ENCODE measurements around the gene GLDC.
A peak's percentile ranks its signal among the peaks of the same experiment; 100 is the strongest.

The GLDC gene

GRCh38 chr9:6553866-6554265 is 91.7 kb downstream of the GLDC start:
- in situ Hi-C loops (cut with HindIII; ENCODE audit: low pct_ligation_motif_present, low sequenced_read_pairs): no loop called here
- no peak for DNase-seq
- no peaks in the 10 kb centered on the region for H3K27me3 ChIP-seq (replicated peaks)

DNA sequence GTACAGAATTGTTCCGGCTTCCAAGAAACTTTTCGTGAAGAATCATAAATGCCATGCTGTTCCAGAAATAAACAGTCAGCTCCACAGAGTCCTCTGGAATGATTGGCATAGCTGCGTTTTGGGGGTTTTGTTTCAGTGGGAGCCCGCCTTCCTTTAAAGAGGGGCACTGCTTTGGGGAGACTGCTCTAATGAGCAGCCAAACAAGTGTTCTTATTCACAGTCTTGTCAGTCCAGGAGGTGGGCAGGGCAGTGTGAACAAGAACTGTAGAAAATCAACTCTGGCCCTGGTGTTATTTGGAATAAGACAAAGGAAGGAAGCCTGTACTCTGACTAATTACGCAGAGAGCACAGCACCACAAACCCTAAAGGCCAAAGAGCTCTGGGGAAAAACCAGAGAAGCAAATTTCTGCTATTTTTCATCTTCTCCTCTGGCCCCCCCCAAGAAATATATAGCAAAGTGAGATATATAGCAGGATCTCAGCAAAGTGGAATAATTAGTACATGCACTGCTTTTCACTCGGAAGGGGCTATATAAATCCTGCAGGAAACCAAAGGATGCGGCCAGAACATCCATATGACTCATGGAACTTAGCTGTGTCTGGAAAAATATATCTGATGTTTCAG is 92.9 kb downstream of the GLDC start:
- H3K27ac ChIP-seq: peak overlapping the region; percentile 71
- no peak for TF ChIP-seq CTCF (IDR thresholded peaks at IDR 0.05; ENCODE audit: low read depth, low read length, missing control alignments)
- in situ Hi-C loops (cut with HindIII; ENCODE audit: low pct_ligation_motif_present, low sequenced_read_pairs): no loop called here
- H3K4me3 ChIP-seq (ENCODE audit: low read depth, low read length): no peak overlapping the region
- no peaks in the 10 kb centered on the region for H3K36me3 ChIP-seq (replicated peaks)
- no peaks in the 10 kb centered on the region for H3K27me3 ChIP-seq (replicated peaks)
- DNase-seq: peak; percentile 64

More at GRCh38 chr9:6553866-6554265, 91.7 kb downstream of the GLDC start:
- Histone ChIP-seq H3K4me3 (ENCODE audit: low read depth, low read length) (no peak overlapping the region), H3K27ac (no peak overlapping the region), H3K36me3 (replicated peaks) (no peaks in the 10 kb centered on the region)
- TF ChIP-seq CTCF (IDR thresholded peaks at IDR 0.05; ENCODE audit: low read depth, low read length, missing control alignments): no peak

DNA sequence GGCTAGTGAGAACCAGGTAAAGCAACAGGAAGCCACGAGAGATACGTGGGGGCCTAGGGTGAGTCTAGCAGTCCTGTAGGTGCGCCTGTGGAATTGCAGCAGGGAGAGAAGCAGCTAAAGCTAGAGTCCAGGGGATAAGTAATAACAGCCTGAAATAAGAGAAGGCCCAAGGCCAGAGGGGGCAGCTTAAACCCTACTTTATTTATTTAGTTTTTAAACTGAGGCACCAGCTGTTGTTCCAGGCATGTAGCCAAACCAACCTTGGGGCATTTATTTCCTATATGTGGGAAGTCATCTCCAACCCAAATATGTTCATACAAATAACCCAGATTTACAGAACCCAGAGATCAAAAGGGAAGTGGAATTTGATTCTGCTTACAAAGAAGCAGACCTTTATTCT is 93.5 kb downstream of the GLDC start:
- peak; percentile 69 for TF ChIP-seq CTCF (IDR thresholded peaks at IDR 0.05; ENCODE audit: low read depth, low read length, missing control alignments)
- H3K27me3 ChIP-seq (replicated peaks): no peaks in the 10 kb centered on the region
- in situ Hi-C loops (cut with HindIII; ENCODE audit: low pct_ligation_motif_present, low sequenced_read_pairs): no loop called here
- H3K4me3 ChIP-seq (ENCODE audit: low read depth, low read length): no peak overlapping the region
- no peaks in the 10 kb centered on the region for H3K36me3 ChIP-seq (replicated peaks)
- peak; percentile 52 for DNase-seq
- peak overlapping the region; percentile 71 for H3K27ac ChIP-seq

DNA sequence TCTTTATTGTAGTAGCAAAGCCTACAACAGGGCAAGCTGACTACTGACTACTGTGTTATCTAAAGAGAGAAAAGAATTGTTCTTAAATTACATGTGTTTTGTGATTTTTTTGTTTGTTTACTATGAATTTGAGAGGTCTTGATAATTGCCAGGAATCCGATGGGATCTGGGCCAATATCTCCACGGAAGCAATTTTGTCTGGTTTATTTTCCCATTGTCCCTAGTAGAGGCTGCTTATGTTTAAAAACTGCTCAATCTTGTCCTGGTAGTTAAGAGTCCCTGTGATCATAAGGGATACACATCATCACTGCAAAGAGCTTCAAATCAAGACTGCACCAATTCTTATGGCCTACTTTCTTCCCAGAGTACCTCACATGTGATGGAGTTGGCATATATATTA is 94.4 kb downstream of the GLDC start:
- Histone ChIP-seq H3K36me3 (replicated peaks) (no peaks in the 10 kb centered on the region), H3K27me3 (replicated peaks) (no peaks in the 10 kb centered on the region), H3K4me3 (ENCODE audit: low read depth, low read length) (no peak overlapping the region), H3K27ac (no peak overlapping the region)
- in situ Hi-C loops (cut with HindIII; ENCODE audit: low pct_ligation_motif_present, low sequenced_read_pairs): no loop called here
- no peak for DNase-seq
- TF ChIP-seq CTCF (IDR thresholded peaks at IDR 0.05; ENCODE audit: low read depth, low read length, missing control alignments): no peak

- Histone ChIP-seq H3K27ac (no peak overlapping the region), H3K4me3 (ENCODE audit: low read depth, low read length) (no peak overlapping the region), H3K27me3 (replicated peaks) (no peaks in the 10 kb centered on the region), H3K36me3 (replicated peaks) (no peaks in the 10 kb centered on the region)
- TF ChIP-seq CTCF (IDR thresholded peaks at IDR 0.05; ENCODE audit: low read depth, low read length, missing control alignments): no peak
- in situ Hi-C loops (cut with HindIII; ENCODE audit: low pct_ligation_motif_present, low sequenced_read_pairs): no loop called here
- no peak for DNase-seq
These were observed 96.3 kb downstream of the GLDC start for GRCh38 chr9:6549106-6549800.

Data from brain microvascular endothelial cell (primary cell).